Gastroesophageal sphincter (tissue), 3 donors: ENCODE results near the gene FSCN2.

Experiments used
- EP300 ChIP-seq: sonication (generic); formaldehyde crosslinking; IDR thresholded peaks from one replicate; pipeline ENCODE4 v1.6.1; 2017; ENCODE audit warnings: antibody characterized with exemption, mild to moderate bottlenecking
- TF ChIP-seq, protein P1 (sequence below), 4 experiments: fragments of 200-600 bp in 2 of 4; fragments of 450-650 bp in 2 of 4; sonication (generic) in 1 of 4; IDR thresholded peaks; one replicate each; pipeline ENCODE4 v1.5.1; 2017 to 2019; ENCODE audit warnings: antibody characterized with exemption in 4 of 4, mild to moderate bottlenecking in 2 of 4, moderate library complexity in 2 of 4

DNA sequence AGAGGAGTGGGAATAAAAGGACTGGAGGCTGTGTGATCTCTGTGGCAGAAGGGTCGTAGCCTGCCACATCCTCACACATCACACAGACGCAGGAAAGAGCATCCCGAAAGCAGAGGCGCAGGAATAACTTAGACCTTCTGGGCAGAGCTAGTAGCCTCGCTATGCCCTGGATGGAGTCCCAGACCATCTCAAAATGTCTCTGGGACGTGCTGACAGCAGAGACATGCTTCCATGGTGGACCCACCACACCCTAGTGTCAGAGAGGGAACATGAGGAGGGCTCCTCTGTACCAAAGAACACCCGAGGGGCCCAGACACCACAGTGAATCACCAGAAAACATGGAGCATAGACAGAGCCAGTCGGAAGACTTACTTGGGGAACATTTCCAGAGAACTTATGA lies 53.6 kb downstream of the FSCN2 start:
- TF ChIP-seq, protein P1, sequence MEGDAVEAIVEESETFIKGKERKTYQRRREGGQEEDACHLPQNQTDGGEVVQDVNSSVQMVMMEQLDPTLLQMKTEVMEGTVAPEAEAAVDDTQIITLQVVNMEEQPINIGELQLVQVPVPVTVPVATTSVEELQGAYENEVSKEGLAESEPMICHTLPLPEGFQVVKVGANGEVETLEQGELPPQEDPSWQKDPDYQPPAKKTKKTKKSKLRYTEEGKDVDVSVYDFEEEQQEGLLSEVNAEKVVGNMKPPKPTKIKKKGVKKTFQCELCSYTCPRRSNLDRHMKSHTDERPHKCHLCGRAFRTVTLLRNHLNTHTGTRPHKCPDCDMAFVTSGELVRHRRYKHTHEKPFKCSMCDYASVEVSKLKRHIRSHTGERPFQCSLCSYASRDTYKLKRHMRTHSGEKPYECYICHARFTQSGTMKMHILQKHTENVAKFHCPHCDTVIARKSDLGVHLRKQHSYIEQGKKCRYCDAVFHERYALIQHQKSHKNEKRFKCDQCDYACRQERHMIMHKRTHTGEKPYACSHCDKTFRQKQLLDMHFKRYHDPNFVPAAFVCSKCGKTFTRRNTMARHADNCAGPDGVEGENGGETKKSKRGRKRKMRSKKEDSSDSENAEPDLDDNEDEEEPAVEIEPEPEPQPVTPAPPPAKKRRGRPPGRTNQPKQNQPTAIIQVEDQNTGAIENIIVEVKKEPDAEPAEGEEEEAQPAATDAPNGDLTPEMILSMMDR (IDR thresholded peaks at IDR 0.05): no peak
- no peak for TF ChIP-seq EP300
